NCI-H2227 (cell line): ENCODE results near the gene GRIK4.
"Not testable (repeated sequence)": the region's sequence is repeated elsewhere in the genome, so short reads cannot be mapped to it uniquely, and the experiment has no call there.

ENCODE experiments used
- DNase-seq: peaks from one replicate; lab custom pipeline; 2025; ENCODE audit not compliant: unreplicated experiment; lab: John Stamatoyannopoulos, UW

The GRIK4 gene

GRCh38 chr11:121023848-121024751 is 512.6 kb downstream of the GRIK4 start, which contains the start of gene TBCEL:
Gene TBCEL, plus strand, starts transcription at chr11:121024102. Its CDS starts 21,589 bp downstream, at chr11:121045691.
- peak; percentile 95 for DNase-seq

- peak; percentile 5 for DNase-seq
These were observed 513.4 kb downstream of the GRIK4 start for GRCh38 chr11:121024989-121025388.

- no peak for DNase-seq
These were observed 517.6 kb downstream of the GRIK4 start for GRCh38 chr11:121029153-121029552.

DNA sequence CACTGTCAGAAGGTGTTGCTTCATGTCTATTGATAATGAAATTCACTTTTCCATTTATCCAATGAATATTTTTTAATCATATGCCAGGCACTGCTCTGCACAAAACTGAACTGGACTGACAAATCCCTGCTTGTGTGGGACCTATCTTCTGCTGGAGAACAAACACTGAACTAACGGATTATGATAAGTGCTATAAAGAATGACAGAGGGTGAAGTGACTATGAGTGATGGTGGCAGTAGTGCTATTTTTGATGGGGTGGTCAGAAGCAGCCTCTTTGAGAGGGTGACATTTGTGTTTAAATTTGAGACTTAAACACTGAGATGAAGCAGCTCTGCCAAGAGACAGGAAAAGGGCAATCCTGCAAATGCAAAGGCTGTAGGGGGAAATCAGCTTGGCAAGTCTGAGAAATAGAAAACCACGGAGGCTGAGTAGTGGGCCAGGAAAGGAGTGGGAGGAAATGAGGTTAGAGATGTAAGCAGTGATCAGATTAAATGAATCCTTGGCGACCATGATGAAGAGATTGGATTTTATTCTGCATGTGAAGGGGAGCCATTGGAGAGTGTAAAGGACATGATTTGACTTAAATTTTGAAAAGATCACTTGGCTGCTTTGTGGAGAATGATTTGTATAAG is 518.4 kb downstream of the GRIK4 start:
- DNase-seq: no peak

DNA sequence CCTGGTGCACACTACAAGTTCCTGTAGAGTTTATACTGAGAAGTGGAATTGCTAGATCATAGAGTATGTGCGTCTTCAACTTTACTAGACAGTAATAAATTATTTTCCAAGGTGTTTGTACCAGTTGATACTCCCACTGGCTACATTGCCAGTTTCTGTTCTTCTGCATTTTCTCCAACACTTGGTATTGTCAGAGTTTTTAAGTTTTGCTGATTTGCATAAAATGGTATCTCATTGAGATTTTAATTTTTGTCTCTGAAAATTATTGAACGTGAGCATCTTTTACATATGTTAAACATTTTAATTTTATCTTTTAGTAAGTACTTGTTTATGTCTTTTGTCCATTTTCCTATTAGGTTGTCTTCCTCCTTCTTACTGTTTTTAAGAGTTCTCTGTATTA is 519.6 kb downstream of the GRIK4 start:
- no peak for DNase-seq

- not testable (repeated sequence) for DNase-seq
These were observed 520.1 kb downstream of the GRIK4 start for GRCh38 chr11:121031648-121032047.

DNA sequence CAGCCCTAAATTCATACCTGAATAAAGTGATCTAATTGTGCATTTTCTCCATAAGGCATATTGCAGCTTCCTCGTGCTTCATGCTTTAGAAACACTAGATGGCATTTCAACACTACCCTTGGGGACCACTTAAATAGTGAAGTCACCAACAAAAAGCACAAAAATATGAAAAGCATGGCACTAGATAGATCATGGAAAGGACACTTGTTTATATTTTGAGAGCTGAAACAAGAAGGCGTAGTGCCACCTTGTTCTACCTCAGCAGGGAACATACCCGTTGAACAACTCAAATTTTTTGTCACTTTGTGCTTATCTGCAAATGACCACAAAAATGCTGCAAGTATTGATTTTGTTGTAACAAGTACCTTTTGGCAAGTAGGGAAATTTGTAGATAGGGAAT is 521.0 kb downstream of the GRIK4 start:
- DNase-seq: no peak

DNA sequence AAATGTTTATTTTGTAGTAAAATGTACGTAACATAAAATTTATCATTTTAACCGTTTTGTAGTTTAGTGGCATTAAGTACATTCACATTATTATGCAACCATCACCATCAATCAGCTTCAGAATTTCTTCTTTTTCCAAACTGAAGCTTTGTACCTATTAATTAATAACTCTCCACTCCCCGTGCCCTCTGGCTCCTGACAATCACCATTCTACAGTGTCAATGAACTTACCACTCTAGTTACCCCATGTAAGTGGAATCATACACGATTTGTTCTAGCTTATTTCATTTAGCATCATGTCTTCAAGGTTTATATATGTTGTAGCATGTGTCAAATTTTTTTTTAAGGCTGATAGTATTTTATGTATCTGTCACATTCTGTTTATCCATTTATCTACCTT is 522.1 kb downstream of the GRIK4 start:
- no peak for DNase-seq

- no peak for DNase-seq
These were observed 523.7 kb downstream of the GRIK4 start for GRCh38 chr11:121035169-121035755.

- no peak for DNase-seq
These were observed 524.2 kb downstream of the GRIK4 start for GRCh38 chr11:121035780-121036179.

GRCh38 chr11:121037016-121037415 is 525.5 kb downstream of the GRIK4 start:
- DNase-seq: no peak
